SJSA1 (cell line): ENCODE measurements around the gene KASH5. TPM values are rescaled to one million over a fixed set of nuclear protein-coding genes. Genes with fewer than 3 reads are reported as not detected.
A peak's percentile ranks its signal among the peaks of the same experiment; 100 is the strongest.
"Not testable (repeated sequence)": the region's sequence is repeated elsewhere in the genome, so short reads cannot be mapped to it uniquely, and the experiment has no call there.

Source experiments
- DNase-seq, 2 experiments: peaks; one replicate each; pipeline ENCODE4 v3.0.0-alpha.2; 2015 to 2020; ENCODE audit warnings: low spot score in 2 of 2, low read depth in 1 of 2
- H3K27ac ChIP-seq: fragments of 250-450 bp; sonication (Bioruptor Pico); 2 replicates; pipeline ENCODE4 v1.5.1; 2020; ENCODE audit warnings: mild to moderate bottlenecking, moderate library complexity
- H3K27me3 ChIP-seq: fragments of 250-450 bp; sonication (Bioruptor Pico); replicated peaks from 2 replicates; pipeline ENCODE4 v1.5.1; 2020; ENCODE audit warnings: mild to moderate bottlenecking, moderate library complexity
- H3K36me3 ChIP-seq: fragments of 250-450 bp; sonication (Bioruptor Pico); 2 replicates; pipeline ENCODE4 v1.5.1; 2020; ENCODE audit warnings: mild to moderate bottlenecking
- H3K4me1 ChIP-seq: fragments of 250-450 bp; sonication (Bioruptor Pico); replicated peaks from 2 replicates; pipeline ENCODE4 v1.6.1; 2021; ENCODE audit warnings: mild to moderate bottlenecking
- H3K4me3 ChIP-seq: fragments of 250-450 bp; sonication (Bioruptor Pico); 2 replicates; pipeline ENCODE4 v1.5.1; 2020; ENCODE audit warnings: mild to moderate bottlenecking
- H3K9me3 ChIP-seq: fragments of 250-450 bp; sonication (Bioruptor Pico); replicated peaks from 2 replicates; pipeline ENCODE4 v1.5.1; 2020; ENCODE audit warnings: mild to moderate bottlenecking
- total RNA-seq: library from RNA; depleted of rRNA; stranded (reverse); fragments of >200 nt; shearing (Covaris generic); gene quantifications from 2 replicates; pipeline ENCODE4 v1.2.3, GENCODE V29; 2014

The KASH5 gene
- total RNA-seq, 1 experiment from 2014 or later, result not detected

DNA sequence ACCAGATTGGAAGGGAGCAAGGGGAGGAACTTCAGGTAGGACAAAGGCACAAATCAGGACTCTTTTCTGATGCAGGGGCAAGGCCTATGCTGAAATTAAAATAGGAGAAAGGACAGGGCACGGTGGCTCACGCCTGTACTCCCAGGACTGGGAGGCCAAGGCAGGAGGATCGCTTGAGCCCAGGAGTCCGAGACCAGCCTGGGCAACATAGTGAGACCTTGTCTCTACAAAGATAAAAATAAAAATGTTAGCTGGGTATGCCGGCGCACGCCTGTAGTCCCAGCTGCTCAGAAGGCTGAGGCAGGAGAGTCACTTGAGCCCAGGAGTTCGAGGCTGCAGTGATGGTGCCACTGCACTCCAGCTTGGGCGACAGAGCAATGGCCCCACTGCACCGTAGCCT lies 47.6 kb downstream of the KASH5 start:
- Histone ChIP-seq H3K4me1 (no peaks in the 10 kb centered on the region), H3K36me3 (no peaks in the 10 kb centered on the region), H3K4me3 (no peak overlapping the region), H3K9me3 (peaks cover 3% of the 10 kb centered on the region; the same call in 1 of the 2 replicates), H3K27ac (no peak overlapping the region), H3K27me3 (peaks cover 84% of the 10 kb centered on the region)
- no peak for DNase-seq

DNA sequence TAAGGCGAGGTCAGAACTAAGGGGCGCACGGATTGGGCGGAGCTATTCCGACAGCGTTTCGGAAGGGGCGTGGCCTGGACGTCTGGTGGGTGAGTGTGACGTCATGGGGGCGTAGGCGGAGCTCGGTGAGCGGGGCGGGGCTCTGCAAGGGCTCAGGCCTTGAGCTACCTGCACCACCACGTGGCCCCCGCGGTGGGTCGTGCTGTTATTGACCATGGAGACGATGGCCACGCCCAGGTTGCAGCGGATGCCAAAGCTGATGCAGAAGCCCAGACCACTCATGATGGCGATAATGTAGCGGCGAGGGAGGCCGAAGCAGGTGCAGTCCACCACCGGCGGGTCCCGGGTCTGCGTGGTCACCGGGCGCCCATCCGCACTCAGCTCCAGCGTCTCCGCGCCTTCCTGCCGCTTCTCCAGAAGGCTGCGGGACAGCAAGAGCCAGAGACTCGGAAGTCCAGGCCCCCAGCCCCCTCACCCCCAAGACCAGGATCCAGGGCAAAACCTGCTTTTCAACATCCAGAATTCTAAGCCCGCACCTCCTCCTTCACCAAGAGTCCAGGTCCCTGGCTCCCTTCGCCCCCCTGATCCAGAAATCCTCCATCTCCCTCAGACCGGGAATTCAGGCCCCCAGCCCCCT lies 48.5 kb downstream of the KASH5 start:
- Histone ChIP-seq H3K27ac (no peak overlapping the region), H3K36me3 (no peaks in the 10 kb centered on the region), H3K9me3 (peaks cover 3% of the 10 kb centered on the region; the same call in 1 of the 2 replicates), H3K4me1 (no peaks in the 10 kb centered on the region; the same call in 1 of the 2 replicates), H3K4me3 (no peak overlapping the region), H3K27me3 (peaks cover 86% of the 10 kb centered on the region)
- DNase-seq, result no peak

DNA sequence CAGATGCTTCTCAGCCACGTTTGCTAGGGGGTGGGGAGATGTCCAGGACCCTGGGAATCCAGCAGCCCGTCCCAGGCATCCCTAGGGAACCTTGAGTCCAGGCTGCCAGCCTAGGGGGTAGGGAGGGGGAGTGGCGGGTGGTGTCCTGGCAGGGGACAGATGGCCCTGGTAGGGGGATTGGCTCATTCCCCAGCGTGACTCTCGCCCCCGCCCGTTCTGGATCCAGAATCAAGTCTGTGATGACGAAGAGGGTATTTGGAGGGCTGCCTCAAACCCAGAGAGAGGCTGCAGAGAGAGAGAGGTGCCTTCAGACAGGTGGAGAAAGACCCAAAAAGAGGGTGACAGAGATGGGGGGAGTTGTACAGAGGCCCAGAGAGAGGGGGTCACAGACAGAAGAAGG lies 49.2 kb downstream of the KASH5 start:
- H3K27ac ChIP-seq, result no peak overlapping the region
- H3K4me3 ChIP-seq, result no peak overlapping the region
- H3K36me3 ChIP-seq, result no peaks in the 10 kb centered on the region
- no peaks in the 10 kb centered on the region; the same call in 1 of the 2 replicates for H3K4me1 ChIP-seq
- no peak for DNase-seq
- peaks cover 3% of the 10 kb centered on the region; the same call in 1 of the 2 replicates for H3K9me3 ChIP-seq
- H3K27me3 ChIP-seq, result peaks cover 86% of the 10 kb centered on the region

DNA sequence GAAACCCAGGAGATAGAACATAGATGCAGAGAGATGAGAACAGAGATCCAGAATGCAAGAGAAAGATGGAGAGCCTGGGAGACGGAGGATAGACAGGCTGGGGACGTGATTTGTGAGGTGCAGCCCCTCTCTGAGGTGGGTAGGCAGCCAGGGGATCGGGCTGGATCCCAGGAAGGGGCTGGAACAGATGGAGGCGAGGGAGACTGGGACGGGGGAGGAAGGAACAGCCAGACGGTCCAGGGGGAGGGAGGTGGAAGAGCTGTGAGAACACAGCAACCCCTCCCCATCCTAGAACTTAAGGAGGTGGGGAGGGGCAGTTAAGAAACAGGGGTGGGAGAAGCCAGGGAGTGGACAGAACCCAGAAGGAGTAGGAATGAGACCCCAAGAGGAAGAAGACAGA lies 50.2 kb downstream of the KASH5 start:
- H3K27me3 ChIP-seq, result peaks cover 79% of the 10 kb centered on the region
- H3K9me3 ChIP-seq, result 0 out of 2 replicates have a peak, but pooled peaks cover 3% of the 10 kb centered on the region
- no peak overlapping the region for H3K4me3 ChIP-seq
- H3K36me3 ChIP-seq, result no peaks in the 10 kb centered on the region
- peaks cover 6% of the 10 kb centered on the region for H3K4me1 ChIP-seq
- DNase-seq, result no peak
- H3K27ac ChIP-seq, result no peak overlapping the region

DNA sequence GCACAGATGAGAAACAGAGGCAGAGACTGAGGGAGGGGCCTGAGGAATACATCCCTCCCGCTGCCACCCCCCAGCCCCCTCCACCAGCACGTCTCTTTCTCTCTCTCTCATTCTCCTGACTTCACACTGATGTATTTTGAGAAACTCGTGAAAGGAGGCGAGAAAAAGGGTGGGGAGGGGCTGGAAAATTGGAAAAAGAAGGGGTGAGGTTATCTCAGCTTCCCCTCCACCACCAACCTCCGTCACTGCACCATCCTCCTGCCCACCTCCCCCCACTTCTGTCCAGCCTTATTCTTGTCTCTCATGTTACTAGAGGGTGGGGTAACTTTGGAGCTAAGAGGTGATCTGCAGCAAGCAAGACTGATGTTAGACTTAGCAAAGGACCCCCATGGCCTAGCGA lies 51.8 kb downstream of the KASH5 start:
- Histone ChIP-seq H3K36me3 (no peaks in the 10 kb centered on the region), H3K9me3 (0 out of 2 replicates have a peak, but pooled peaks cover 3% of the 10 kb centered on the region), H3K4me1 (peaks cover 10% of the 10 kb centered on the region), H3K4me3 (no peak overlapping the region), H3K27me3 (peaks cover 68% of the 10 kb centered on the region), H3K27ac (no peak overlapping the region)
- no peak for DNase-seq

DNA sequence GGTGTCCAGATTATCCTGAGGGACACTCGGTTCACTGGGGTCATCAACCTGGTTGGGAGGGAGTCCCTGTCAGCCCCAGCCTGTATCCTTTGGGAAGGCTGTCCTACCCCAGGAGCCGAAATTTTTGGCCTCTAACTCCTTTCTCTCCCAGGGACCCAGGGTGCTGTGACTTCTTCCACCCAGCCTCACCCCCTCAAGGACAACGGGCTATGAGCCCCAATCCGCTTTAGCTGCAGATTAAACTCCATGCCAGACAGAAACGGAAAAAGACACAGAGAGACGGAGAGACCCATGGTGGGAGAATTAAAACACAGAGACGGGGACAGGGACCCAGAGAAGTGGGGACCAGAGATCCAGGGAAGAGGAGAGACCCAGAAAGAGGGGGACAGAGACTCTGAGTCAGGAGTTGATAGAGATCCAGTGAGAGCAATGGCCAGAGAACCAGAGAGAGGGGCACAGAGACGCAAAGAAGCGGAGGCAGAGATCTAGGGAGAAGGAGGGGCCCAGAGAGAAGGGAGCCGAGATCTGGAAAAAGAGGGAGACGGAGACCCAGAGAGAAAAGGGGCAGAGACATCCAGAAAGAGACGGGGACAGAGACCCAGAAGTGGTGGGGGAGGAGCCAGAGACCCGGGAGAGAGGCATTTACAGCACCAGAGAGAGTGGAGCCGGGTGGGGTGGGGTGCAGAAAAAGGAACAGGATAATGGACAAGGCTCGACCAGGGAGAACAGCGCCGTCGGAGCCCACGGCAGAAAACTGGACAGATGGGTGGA lies 52.6 kb downstream of the KASH5 start:
- Histone ChIP-seq H3K9me3 (0 out of 2 replicates have a peak, but pooled peaks cover 3% of the 10 kb centered on the region), H3K27me3 (peaks cover 60% of the 10 kb centered on the region), H3K4me1 (peaks cover 10% of the 10 kb centered on the region), H3K36me3 (no peaks in the 10 kb centered on the region), H3K27ac (no peak overlapping the region), H3K4me3 (no peak overlapping the region)
- no peak for DNase-seq

DNA sequence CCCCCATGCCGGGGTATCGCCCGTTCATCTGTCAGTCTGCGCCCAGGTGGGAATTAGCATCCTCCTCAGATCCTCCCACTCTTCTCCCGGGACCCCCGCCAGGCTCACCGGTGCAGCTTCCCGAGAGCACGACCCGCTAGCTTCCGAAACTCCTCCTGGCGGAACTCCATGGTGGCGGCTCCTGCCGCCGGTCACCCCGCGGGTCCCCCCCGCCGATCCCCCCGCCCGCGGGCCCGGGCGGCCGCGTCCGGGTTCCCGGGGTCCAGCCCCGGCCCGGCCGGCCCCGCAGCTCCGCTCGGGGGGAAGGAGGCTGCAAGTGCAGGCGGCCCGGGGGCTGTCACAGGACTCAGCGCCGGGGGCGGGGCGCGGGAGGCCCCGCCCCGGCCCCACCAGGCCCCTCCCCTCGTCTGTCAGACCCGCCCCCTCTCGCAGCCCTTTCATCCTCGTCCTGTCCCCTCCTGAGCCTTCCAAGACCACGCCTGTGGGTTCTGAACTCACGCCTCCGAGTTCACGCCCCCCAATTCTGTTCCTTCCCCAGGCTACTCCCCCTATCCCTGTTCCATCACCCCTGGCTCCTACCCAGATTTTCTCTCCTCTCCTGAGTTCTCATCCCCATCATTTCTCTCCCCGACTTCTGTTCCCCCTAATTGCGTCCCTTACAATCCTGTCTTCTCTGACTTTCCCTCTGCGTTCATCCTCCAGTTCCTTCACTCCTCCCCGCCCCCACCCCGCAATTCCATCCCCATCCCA lies 53.3 kb downstream of the KASH5 start, which contains the start of gene SLC17A7:
TSS of gene SLC17A7 (minus strand) at position 318 of the 750 bp plus-strand sequence. CDS start at position 170, 148 bp downstream.
- Histone ChIP-seq H3K4me3 (no peak within 1 kb of the TSS), H3K27ac (no peak within 1 kb of the TSS), H3K27me3 (peaks cover 52% of the 10 kb centered on the region), H3K4me1 (peaks cover 10% of the 10 kb centered on the region), H3K36me3 (no peaks in the 10 kb centered on the region; the same call in 1 of the 2 replicates), H3K9me3 (no peaks in the 10 kb centered on the region)
- DNase-seq, result no peak

DNA sequence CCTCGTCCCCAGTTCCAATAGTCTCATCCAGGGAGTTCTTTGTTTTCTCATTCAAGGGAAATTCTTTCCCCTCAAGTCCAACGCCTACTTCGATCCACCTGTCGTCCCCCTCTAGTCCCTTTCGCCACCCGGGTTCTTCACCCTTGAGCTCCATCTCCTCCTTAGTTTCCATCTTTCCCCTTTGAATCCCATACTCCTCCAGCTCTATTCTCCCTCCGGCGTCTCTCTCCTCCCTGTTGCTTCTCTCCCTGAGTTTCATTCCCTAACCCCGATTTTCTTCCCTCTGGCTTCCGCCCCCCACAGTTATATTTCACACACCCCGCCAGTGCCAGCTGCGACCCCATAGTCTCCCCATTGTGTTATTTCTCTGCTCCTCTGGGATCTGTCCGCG lies 53.9 kb downstream of the KASH5 start:
- H3K9me3 ChIP-seq, result no peaks in the 10 kb centered on the region
- no peak overlapping the region for H3K4me3 ChIP-seq
- no peak for DNase-seq

DNA sequence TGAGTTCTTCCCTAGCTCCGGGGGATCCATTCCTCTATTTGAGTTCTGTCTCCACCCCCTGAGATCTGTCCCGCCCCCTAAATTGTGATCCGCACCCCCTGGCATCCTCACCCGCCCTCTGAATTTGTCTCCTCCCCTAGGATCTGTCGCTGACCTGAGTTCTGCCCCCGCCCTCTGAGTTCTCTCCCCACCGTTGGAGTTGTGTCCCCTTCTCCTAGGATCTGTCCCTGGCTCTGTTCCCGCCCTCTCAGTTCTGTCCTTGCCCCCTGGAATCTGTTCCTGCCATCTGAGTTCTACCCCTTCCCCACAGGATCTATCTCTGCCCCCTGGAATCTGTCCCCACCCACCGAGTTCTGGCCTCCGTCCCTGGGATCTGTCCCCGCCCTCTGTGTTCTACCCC lies 54.3 kb downstream of the KASH5 start:
- DNase-seq, result no peak
- H3K9me3 ChIP-seq, result no peaks in the 10 kb centered on the region
- peaks cover 10% of the 10 kb centered on the region for H3K4me1 ChIP-seq
- no peak overlapping the region for H3K27ac ChIP-seq
- H3K36me3 ChIP-seq, result peaks cover 10% of the 10 kb centered on the region
- H3K4me3 ChIP-seq, result no peak overlapping the region
- peaks cover 46% of the 10 kb centered on the region for H3K27me3 ChIP-seq

More for the DNA sequence above, 53.9 kb downstream of the KASH5 start:
- Histone ChIP-seq H3K27ac (no peak overlapping the region), H3K4me1 (peaks cover 10% of the 10 kb centered on the region), H3K36me3 (peaks cover 6% of the 10 kb centered on the region), H3K27me3 (peaks cover 46% of the 10 kb centered on the region)

DNA sequence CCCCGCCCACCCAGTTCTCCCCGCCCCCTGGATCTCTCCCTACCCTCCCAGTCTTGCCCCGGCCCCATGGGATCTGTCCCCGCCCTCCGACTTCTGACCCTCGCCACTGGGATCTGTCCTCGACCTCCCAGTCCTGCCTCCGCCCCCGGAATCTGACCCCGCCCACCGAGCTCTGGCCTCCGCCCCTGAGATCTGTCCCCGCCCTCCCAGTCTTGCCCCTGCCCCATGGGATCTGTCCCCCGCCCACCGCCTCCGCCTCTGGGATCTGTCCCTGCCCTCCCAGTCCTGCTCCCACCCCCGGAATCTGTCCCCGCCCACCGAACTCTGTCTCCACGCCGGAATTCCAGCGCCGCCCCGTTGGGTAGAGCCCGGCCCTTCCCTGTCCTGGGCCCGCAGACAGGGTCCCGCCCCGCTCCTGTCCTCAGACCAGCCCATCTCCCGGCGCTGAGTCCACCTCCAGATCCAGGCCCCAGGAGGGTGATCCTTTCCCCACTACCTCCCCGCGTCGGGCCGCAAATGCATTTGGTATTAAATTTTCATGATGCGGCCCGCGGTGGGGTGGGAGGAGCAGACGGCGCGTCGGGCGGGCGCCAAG lies 54.8 kb downstream of the KASH5 start:
- Histone ChIP-seq H3K27me3 (peaks cover 46% of the 10 kb centered on the region), H3K9me3 (no peaks in the 10 kb centered on the region), H3K4me3 (peak overlapping the region; percentile 47), H3K36me3 (peaks cover 14% of the 10 kb centered on the region), H3K27ac (no peak overlapping the region), H3K4me1 (peaks cover 10% of the 10 kb centered on the region)
- DNase-seq, result peak; percentile 86 to 98

DNA sequence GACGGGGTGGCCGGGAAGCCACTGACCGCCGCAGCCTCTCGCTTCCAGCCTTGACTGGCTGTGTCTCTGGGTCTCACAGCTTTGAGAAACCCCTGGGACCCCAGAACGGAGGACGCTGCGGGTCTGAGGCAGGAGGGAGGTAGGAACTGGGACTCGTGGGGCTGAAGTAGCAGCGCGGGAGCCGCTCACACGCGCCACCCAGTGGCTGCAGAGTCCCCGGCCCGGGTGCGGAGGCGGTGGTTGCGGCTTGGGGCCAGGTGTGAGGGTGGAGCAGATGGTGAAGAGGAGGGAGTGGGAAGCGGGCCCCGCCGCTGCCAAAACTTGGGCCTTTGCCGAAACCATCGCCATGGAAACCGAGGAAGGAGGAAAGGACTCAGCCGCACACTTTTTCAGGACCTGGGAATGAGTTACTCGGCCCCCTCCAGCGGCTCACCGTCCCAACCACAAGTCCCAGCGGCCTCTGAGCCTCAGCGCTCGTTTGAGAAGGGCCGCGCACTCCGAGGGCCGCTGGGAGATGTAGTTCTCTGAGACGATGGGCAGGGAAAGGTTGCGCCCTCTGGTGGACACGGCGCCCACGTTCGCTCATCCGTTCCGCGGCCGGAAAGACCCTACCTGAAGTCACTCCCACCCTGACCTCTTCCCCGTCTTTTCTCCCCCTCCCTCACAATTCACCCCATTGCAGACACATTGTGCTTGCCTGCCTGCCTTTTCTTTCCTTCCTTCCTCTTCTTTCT lies 55.5 kb downstream of the KASH5 start:
- H3K4me1 ChIP-seq, result peaks cover 10% of the 10 kb centered on the region
- H3K9me3 ChIP-seq, result no peaks in the 10 kb centered on the region
- peaks cover 17% of the 10 kb centered on the region for H3K36me3 ChIP-seq
- no peak overlapping the region for H3K27ac ChIP-seq
- peak; percentile 94 to 98 for DNase-seq
- H3K27me3 ChIP-seq, result peaks cover 40% of the 10 kb centered on the region
- peak overlapping the region; percentile 47 for H3K4me3 ChIP-seq

DNA sequence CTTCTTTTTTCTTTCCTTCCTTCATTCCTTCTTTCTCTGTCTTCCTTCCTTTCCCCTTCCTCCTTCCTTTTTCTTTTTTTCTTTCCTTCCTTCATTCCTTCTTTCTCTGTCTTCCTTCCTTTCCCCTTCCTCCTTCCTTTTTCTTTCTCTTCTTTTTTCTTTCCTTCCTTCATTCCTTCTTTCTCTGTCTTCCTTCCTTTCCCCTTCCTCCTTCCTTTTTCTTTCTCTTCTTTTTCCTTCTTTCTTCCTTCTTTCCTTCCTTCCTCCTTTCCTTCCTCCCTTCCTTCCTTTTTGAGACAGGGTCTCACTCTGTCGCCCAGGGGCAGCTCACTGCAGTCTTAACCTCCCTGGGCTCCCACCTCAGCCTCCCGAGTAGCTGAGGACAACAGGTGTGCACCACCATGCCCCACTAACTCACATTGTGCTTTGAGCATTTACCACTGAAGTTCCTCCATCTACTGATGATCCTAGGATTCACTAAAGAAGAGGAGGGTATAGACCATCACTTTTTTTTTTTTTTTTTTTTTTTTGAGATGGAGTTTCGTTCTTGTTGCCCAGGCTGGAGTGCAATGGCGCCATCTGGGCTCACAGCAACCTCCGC lies 56.2 kb downstream of the KASH5 start:
- not testable (repeated sequence) for H3K9me3 ChIP-seq, H3K4me3 ChIP-seq, DNase-seq, H3K27ac ChIP-seq
- Histone ChIP-seq H3K27me3 (peaks cover 33% of the 10 kb centered on the region), H3K36me3 (peaks cover 20% of the 10 kb centered on the region), H3K4me1 (peaks cover 10% of the 10 kb centered on the region)
